ENCODE measurements around the gene VPS16. TPM values are rescaled to one million over a fixed set of nuclear protein-coding genes. Genes with fewer than 3 reads are reported as not detected.
"Not testable (repeated sequence)": the region's sequence is repeated elsewhere in the genome, so short reads cannot be mapped to it uniquely, and the experiment has no call there.

The VPS16 gene
- total RNA-seq, 1 experiment from 2014 or later = 38.1 TPM

DNA sequence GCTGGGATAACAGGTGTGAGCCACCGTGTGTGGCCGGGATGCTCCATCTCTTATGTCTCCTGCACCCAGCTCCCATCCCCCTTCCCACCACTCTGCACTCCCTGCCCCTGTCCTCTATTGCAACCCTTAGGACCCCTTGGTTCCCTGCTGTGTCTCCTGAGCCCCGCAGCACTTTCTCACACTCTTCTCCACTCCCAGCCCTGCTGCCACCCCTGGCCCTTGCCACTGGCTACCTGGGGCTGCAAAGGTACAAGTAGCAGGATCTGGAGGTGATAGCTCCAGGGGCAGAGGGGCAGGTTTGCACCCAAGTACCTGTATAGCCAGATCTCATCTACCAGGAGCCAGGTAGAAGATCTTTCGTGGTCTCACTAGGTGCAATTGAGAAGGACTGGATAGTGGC lies 33.5 kb upstream of the VPS16 start:
- DNase-seq (ENCODE audit: low read depth, low spot score) = no peak
- no peak overlapping the region for H3K9ac ChIP-seq (ENCODE audit: low read length)
- H3K27me3 ChIP-seq (ENCODE audit: insufficient read depth, low read length) = peaks cover 4% of the 10 kb centered on the region; the same call in 1 of the 2 replicates
- no TSS peak for BruUV-seq (replicated peaks)
- ChIA-PET POLR2A (no interaction called here), RAD21 (ENCODE audit: low non-redundant PET in 1 of 2, low total read pairs in 2 of 2, uncharacterized antibody in 2 of 2, unreplicated experiment in 2 of 2) (no interaction called here), CTCF (no interaction called here)
- no peaks in the 10 kb centered on the region for H3K36me3 ChIP-seq (ENCODE audit: control insufficient read depth in 1 of 2, insufficient read depth in 2 of 2, low read length in 2 of 2)
- H3K9me2 ChIP-seq (ENCODE audit: insufficient read depth) = no peaks in the 10 kb centered on the region
- no peak overlapping the region for H3K4me3 ChIP-seq (replicated peaks in 1 of 2; ENCODE audit: low read depth in 1 of 2, low read length in 2 of 2)
- no peak overlapping the region for H3K27ac ChIP-seq (ENCODE audit: low read depth, low read length)
- no peaks in the 10 kb centered on the region for H4K20me1 ChIP-seq (ENCODE audit: insufficient read depth)
- intact Hi-C loops (cut with micrococcal nuclease) = no loop called here
- no peak overlapping the region for H3K4me2 ChIP-seq (ENCODE audit: low read length)
- TF ChIP-seq SRF (IDR thresholded peaks at IDR 0.05; ENCODE audit: low read depth) (no peak), ZNF274 (IDR thresholded peaks at IDR 0.05; ENCODE audit: low read depth, low read length) (no peak), EGR1 (IDR thresholded peaks at IDR 0.05; ENCODE audit: low read depth) (no peak), CEBPB (IDR thresholded peaks at IDR 0.05; ENCODE audit: low read depth) (no peak), ZFX (IDR thresholded peaks at IDR 0.05) (no peak), YY1 (IDR thresholded peaks at IDR 0.05; ENCODE audit: extremely low read depth, insufficient replicate concordance, low read depth, low read length) (no peak), RAD21 (IDR thresholded peaks at IDR 0.05; ENCODE audit: low read depth) (no peak), ELF1 (IDR thresholded peaks at IDR 0.05; ENCODE audit: borderline replicate concordance, low read depth) (no peak), EZH2phosphoT487 (IDR thresholded peaks at IDR 0.05; ENCODE audit: borderline replicate concordance) (no peak), CBX3 (IDR thresholded peaks at IDR 0.05; ENCODE audit: low read depth) (no peak), EZH2 (IDR thresholded peaks at IDR 0.05) (no peak), FOSL1 (IDR thresholded peaks at IDR 0.05; ENCODE audit: low read depth) (no peak), TCF7L2 (IDR thresholded peaks at IDR 0.05; ENCODE audit: borderline replicate concordance, extremely low read depth, insufficient read depth, insufficient read length) (no peak)
- TF ChIP-seq, protein P1, sequence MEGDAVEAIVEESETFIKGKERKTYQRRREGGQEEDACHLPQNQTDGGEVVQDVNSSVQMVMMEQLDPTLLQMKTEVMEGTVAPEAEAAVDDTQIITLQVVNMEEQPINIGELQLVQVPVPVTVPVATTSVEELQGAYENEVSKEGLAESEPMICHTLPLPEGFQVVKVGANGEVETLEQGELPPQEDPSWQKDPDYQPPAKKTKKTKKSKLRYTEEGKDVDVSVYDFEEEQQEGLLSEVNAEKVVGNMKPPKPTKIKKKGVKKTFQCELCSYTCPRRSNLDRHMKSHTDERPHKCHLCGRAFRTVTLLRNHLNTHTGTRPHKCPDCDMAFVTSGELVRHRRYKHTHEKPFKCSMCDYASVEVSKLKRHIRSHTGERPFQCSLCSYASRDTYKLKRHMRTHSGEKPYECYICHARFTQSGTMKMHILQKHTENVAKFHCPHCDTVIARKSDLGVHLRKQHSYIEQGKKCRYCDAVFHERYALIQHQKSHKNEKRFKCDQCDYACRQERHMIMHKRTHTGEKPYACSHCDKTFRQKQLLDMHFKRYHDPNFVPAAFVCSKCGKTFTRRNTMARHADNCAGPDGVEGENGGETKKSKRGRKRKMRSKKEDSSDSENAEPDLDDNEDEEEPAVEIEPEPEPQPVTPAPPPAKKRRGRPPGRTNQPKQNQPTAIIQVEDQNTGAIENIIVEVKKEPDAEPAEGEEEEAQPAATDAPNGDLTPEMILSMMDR (IDR thresholded peaks at IDR 0.05 in 2 of 3, conservative IDR thresholded peaks at IDR 0.05 in 1 of 3; ENCODE audit: borderline replicate concordance in 1 of 3, insufficient read depth in 1 of 3, low read depth in 2 of 3, low read length in 2 of 3) = no peak
- 0 out of 4 replicates have a peak, but pooled peaks cover 0 to 4% of the 10 kb centered on the region in 2 experiments for H3K9me3 ChIP-seq (ENCODE audit: control insufficient read depth in 1 of 2, insufficient read depth in 1 of 2, low read depth in 1 of 2, low read length in 2 of 2)
- H3K79me2 ChIP-seq (ENCODE audit: insufficient read depth, low read length) = no peaks in the 10 kb centered on the region
- ATAC-seq = no peak
- no peak overlapping the region for H2AFZ ChIP-seq (ENCODE audit: low read depth, low read length, poor library complexity, severe bottlenecking)
- H3K4me1 ChIP-seq (ENCODE audit: control insufficient read depth in 1 of 2, insufficient read depth in 2 of 2, low read length in 2 of 2) = peaks cover 3 to 5% of the 10 kb centered on the region in 2 experiments; a peak in 2 of 4 replicates

DNA sequence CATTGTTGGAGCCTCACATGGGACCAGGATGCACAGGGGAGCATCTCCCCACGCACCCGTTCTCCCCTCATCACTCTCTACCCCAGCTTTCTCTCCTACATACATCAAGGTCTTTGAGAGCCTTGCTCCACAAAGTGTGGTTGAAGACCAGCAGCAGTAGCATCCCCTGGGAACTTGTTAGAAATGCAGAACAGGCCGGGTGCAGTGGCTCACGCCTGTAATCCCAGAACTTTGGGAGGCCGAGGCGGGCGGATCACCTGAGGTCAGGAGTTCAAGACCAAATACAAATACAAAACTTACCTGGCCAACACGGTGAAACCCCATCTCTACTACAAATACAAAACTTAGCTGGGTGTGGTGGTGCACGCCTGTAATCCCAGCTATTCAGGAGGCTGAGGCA lies 32.6 kb upstream of the VPS16 start:
- H2AFZ ChIP-seq (ENCODE audit: low read depth, low read length, poor library complexity, severe bottlenecking); CTCF ChIA-PET; BruUV-seq (replicated peaks); ATAC-seq; H3K36me3 ChIP-seq (ENCODE audit: control insufficient read depth in 1 of 2, insufficient read depth in 2 of 2, low read length in 2 of 2); H3K9ac ChIP-seq (ENCODE audit: low read length); H3K9me3 ChIP-seq (ENCODE audit: control insufficient read depth in 1 of 2, insufficient read depth in 1 of 2, low read depth in 1 of 2, low read length in 2 of 2); H3K4me1 ChIP-seq (ENCODE audit: control insufficient read depth in 1 of 2, insufficient read depth in 2 of 2, low read length in 2 of 2); H4K20me1 ChIP-seq (ENCODE audit: insufficient read depth); H3K4me3 ChIP-seq (replicated peaks in 1 of 2; ENCODE audit: low read depth in 1 of 2, low read length in 2 of 2); intact Hi-C loops (cut with micrococcal nuclease); H3K27me3 ChIP-seq (ENCODE audit: insufficient read depth, low read length); H3K4me2 ChIP-seq (ENCODE audit: low read length); H3K79me2 ChIP-seq (ENCODE audit: insufficient read depth, low read length); DNase-seq (ENCODE audit: low read depth, low spot score); H3K9me2 ChIP-seq (ENCODE audit: insufficient read depth); POLR2A ChIA-PET; RAD21 ChIA-PET (ENCODE audit: low non-redundant PET in 1 of 2, low total read pairs in 2 of 2, uncharacterized antibody in 2 of 2, unreplicated experiment in 2 of 2); H3K27ac ChIP-seq (ENCODE audit: low read depth, low read length): not testable (repeated sequence)
